GM10266 (cell line): Measurements from ENCODE around the gene PRSS56.

Experiments used
- DNase-seq: peaks from one replicate; pipeline ENCODE4 v3.0.0; 2012; ENCODE audit errors: extremely low spot score
- CTCF ChIP-seq: IDR thresholded peaks from 2 replicates; pipeline ENCODE4 v1.5.1; 2012; ENCODE audit warnings: mild to moderate bottlenecking, low read depth; ENCODE audit not compliant: control insufficient read depth, insufficient read depth; ENCODE audit errors: missing control alignments

PRSS56 gene

GRCh38 chr2:232573042-232573441 lies 52.9 kb downstream of the PRSS56 start:
- no peak for TF ChIP-seq CTCF
- DNase-seq: no peak

- no peak for DNase-seq
- no peak for TF ChIP-seq CTCF
Measured at GRCh38 chr2:232573771-232574435, 53.7 kb downstream of the PRSS56 start.

GRCh38 chr2:232574674-232575403 lies 54.7 kb downstream of the PRSS56 start:
- no peak for TF ChIP-seq CTCF
- DNase-seq: no peak
